Spleen (tissue), 11 donors: ENCODE results near the gene ABT1. TPM values are rescaled to one million over a fixed set of nuclear protein-coding genes. Genes with fewer than 3 reads are reported as not detected.

Experiments used
- DNase-seq: peaks from one replicate; pipeline ENCODE4 v3.0.0-alpha.2; 2020
- H3K27ac ChIP-seq, 8 donors: fragments of 200-600 bp; sonication (generic) in 7 of 8; 1 replicate in 4 of 8; 2 replicates in 4 of 8; pipeline versions ENCODE4 v1.5.0 to v1.8.0; 2016 to 2021; ENCODE audit warnings: inconsistent platforms in 4 of 8, mild to moderate bottlenecking in 4 of 8, moderate library complexity in 1 of 8
- H3K27me3 ChIP-seq, 7 donors: fragments of 200-600 bp; sonication (generic) in 6 of 7; replicated peaks in 1 of 7; 1 replicate in 4 of 7; 2 replicates in 3 of 7; pipeline versions ENCODE4 v1.5.0 to v1.8.0; 2016 to 2021; ENCODE audit warnings: inconsistent platforms in 3 of 7, mild to moderate bottlenecking in 1 of 7
- H3K36me3 ChIP-seq, 6 donors: fragments of 200-600 bp; sonication (generic) in 5 of 6; 1 replicate in 4 of 6; 2 replicates in 2 of 6; pipeline versions ENCODE4 v1.5.0 to v1.8.0; 2016 to 2021; ENCODE audit warnings: inconsistent platforms in 2 of 6
- H3K4me1 ChIP-seq, 6 donors: fragments of 200-600 bp; sonication (generic) in 5 of 6; 1 replicate in 3 of 6; 2 replicates in 3 of 6; pipeline versions ENCODE4 v1.5.0 to v1.8.0; 2016 to 2021; ENCODE audit warnings: inconsistent platforms in 3 of 6
- H3K4me3 ChIP-seq, 8 donors: fragments of 200-600 bp; sonication (generic) in 7 of 8; 1 replicate in 4 of 8; 2 replicates in 4 of 8; pipeline versions ENCODE4 v1.5.0 to v1.8.0; 2016 to 2021; ENCODE audit warnings: inconsistent platforms in 4 of 8, mild to moderate bottlenecking in 4 of 8, moderate library complexity in 2 of 8
- H3K9me3 ChIP-seq, 8 donors: fragments of 200-600 bp; sonication (generic) in 7 of 8; 1 replicate in 4 of 8; 2 replicates in 4 of 8; pipeline versions ENCODE4 v1.5.0 to v1.8.0; 2016 to 2021; ENCODE audit warnings: inconsistent platforms in 4 of 8
- POLR2A ChIP-seq, 3 donors: fragments of 450-650 bp; IDR thresholded peaks; one replicate each; pipeline ENCODE4 v1.5.1; 2017; ENCODE audit warnings: antibody characterized with exemption in 3 of 3, mild to moderate bottlenecking in 1 of 3
- POLR2AphosphoS5 ChIP-seq, 3 donors: sonication (generic); formaldehyde crosslinking; IDR thresholded peaks; one replicate each; pipeline ENCODE4 v1.5.1; 2017; ENCODE audit warnings: antibody characterized with exemption in 3 of 3
- WGBS, 5 donors: extraction: QIAGEN DNeasy Blood & Tissue Kit in 3 of 5; methylation state at CpG; one replicate each; pipeline versions ENCODE4 v1.1.5 to v1.1.7; 2013 to 2018; 5-methylcytosine and 5-hydroxymethylcytosine counted together
- intact Hi-C: fragments of 100-400 bp; cut with DNase I; formaldehyde crosslinking; loops from one replicate; pipeline ENCODE4 v1.15.0; 2023; ENCODE audit warnings: low total_unique reads
- polyA plus RNA-seq, 3 donors: library from polyadenylated mRNA; stranded (reverse); fragments of 200-250 nt; gene quantifications; one replicate each; pipeline ENCODE4 v1.2.1, GENCODE V29; 2013
- total RNA-seq, 7 donors: library from RNA; depleted of rRNA in 3 of 7; stranded (reverse); fragments of >200 nt in 3 of 7; fragmentation: NEBNext Ultra II Directional in 4 of 7; extraction: Animal tissue kit (Norgen Biotek cat#: 25700) in 4 of 7; gene quantifications; one replicate each; pipeline versions ENCODE4 v1.1.0 to v1.2.1, GENCODE V29; 2016 to 2021
- TF ChIP-seq, protein P1 (sequence below), 11 experiments: fragments of 200-600 bp in 7 of 11; fragments of 450-650 bp in 4 of 11; sonication (generic) in 4 of 11; IDR thresholded peaks in 8 of 11; conservative IDR thresholded peaks in 3 of 11; 1 replicate in 7 of 11; 2 replicates in 4 of 11; pipeline versions ENCODE4 v1.4.0 to v1.8.0; 2016 to 2021; ENCODE audit warnings: antibody characterized with exemption in 11 of 11, inconsistent platforms in 4 of 11, mild to moderate bottlenecking in 1 of 11
- donor health status: healthy with polysubstance abuse.
- donor health status: DM: no; HTN: no; CAD: no; lungs with moderate emphysema.
- donor health status: DM: no; HTN: no; CAD: no.
- donor health status: Bipolar disorder and iron deficiency.
- donor health status: healthy.
- donor health status: DM: no; HTN: no; CAD: no.
- donor health status: DM: yes; HTN: yes; CAD: no.

The ABT1 gene
- total and polyA plus RNA-seq, 10 donors = 14.9 to 26.2 (median 19.5) TPM

DNA sequence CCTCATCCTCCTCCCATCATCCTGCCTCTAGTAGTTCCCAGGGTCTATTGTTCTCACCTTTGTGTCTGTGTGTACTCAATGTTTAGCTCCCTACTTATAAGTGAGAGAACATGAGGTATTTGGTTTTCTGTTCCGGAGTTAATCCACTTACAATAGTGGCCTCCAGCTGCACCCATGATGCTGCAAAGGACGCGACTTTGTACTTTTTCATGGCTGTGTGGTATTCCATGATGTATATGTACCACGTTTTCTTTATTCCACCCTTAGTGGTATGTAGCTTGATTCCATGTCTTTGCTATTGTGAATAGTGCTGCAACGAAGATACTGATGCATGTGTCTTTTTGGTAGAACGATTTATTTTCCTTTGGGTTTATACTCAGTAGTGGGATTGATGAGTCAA is 18.5 kb upstream of the ABT1 start:
- WGBS, 5 donors = 86 to 92% (median 87%) methylated on average over 6 of the region's 6 CpGs
- Histone ChIP-seq H3K9me3 (peaks cover 5 to 22% (median 15%) of the 10 kb centered on the region in 8 donors), H3K4me1 (peaks cover 0 to 19% (median 7%) of the 10 kb centered on the region in 6 donors), H3K27me3 (peaks cover 0 to 39% (median 15%) of the 10 kb centered on the region in 7 donors), H3K4me3 (no peak overlapping the region), H3K27ac (no peak overlapping the region), H3K36me3 (no peaks in the 10 kb centered on the region)
- intact Hi-C loops = loop anchor here (10.0 kb wide), 1 partner anchor 233 kb away; no protein-coding TSS in a partner anchor
- TF ChIP-seq POLR2AphosphoS5 (IDR thresholded peaks at IDR 0.05) (no peak), POLR2A (IDR thresholded peaks at IDR 0.05) (no peak)
- TF ChIP-seq, protein P1, sequence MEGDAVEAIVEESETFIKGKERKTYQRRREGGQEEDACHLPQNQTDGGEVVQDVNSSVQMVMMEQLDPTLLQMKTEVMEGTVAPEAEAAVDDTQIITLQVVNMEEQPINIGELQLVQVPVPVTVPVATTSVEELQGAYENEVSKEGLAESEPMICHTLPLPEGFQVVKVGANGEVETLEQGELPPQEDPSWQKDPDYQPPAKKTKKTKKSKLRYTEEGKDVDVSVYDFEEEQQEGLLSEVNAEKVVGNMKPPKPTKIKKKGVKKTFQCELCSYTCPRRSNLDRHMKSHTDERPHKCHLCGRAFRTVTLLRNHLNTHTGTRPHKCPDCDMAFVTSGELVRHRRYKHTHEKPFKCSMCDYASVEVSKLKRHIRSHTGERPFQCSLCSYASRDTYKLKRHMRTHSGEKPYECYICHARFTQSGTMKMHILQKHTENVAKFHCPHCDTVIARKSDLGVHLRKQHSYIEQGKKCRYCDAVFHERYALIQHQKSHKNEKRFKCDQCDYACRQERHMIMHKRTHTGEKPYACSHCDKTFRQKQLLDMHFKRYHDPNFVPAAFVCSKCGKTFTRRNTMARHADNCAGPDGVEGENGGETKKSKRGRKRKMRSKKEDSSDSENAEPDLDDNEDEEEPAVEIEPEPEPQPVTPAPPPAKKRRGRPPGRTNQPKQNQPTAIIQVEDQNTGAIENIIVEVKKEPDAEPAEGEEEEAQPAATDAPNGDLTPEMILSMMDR (IDR thresholded peaks at IDR 0.05 in 8 of 11, conservative IDR thresholded peaks at IDR 0.05 in 3 of 11) = no peak
- no peak for DNase-seq

DNA sequence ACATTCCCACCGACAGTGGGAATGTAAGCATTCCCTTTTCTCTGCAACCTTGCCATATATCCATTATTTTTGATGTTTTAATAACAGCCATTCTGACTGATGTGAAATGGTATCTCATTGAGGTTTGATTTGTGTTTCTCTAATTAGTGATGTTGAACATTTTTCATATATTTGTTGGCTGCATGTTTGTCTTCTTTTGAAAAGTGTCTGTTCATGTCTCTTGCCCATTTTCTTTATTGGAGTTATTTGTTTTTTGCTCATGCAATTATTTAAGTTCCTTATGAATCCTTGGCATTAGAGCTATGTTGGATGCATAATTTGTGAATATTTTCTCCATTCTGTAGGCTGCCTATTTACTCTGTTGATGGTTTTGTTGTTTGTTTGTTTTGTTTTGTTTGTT is 18.0 kb upstream of the ABT1 start:
- intact Hi-C loops = loop anchor here (10.0 kb wide), 1 partner anchor 234 kb away; no protein-coding TSS in a partner anchor
- Histone ChIP-seq H3K4me3 (no peak overlapping the region), H3K36me3 (no peaks in the 10 kb centered on the region), H3K9me3 (peaks cover 5 to 22% (median 15%) of the 10 kb centered on the region in 8 donors), H3K27ac (no peak overlapping the region), H3K4me1 (peaks cover 0 to 19% (median 7%) of the 10 kb centered on the region in 6 donors), H3K27me3 (peaks cover 0 to 39% (median 15%) of the 10 kb centered on the region in 7 donors)
- 93 to 97% (median 97%) methylated on average over 1 of the region's 1 CpG for WGBS, 5 donors
- TF ChIP-seq POLR2AphosphoS5 (IDR thresholded peaks at IDR 0.05) = no peak
- TF ChIP-seq, protein P1 (IDR thresholded peaks at IDR 0.05 in 8 of 11, conservative IDR thresholded peaks at IDR 0.05 in 3 of 11) = no peak
- no peak for TF ChIP-seq POLR2A (IDR thresholded peaks at IDR 0.05)
- DNase-seq = no peak

DNA sequence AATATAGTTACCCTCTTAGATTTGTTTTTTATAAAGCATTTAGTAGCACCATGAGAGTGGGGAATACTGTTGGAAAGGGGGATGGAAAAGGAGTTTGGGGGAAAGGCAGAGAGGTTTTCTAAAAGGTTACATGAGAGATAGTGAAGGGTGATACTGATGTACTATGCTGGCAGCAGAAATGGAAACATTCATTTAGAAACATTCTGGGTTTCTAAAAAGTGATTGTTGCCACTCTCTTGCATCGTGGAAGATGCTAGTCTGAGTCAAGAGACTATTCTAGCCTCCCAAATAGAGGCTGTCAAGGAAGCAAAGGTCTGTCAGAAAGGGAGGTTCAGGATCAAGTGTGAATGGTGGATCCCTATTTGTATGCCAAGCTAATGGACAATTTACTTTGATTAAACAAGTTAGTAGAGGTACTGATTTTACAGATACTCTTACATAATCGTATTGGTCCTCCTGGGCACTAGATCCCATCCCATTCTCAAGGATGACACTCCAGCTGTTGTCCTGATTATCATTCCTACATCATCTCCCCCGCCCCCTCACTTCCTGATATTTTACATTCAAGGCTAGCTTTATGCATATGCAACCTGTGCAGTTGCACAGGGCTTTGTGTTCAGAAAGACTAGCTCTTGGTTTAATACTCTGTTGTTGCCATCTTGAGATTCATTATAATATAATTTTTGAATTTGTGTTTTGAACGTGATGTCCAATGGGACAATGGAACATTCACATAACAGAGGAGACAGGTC is 15.4 kb upstream of the ABT1 start:
- H3K36me3 ChIP-seq = no peaks in the 10 kb centered on the region
- TF ChIP-seq POLR2A (IDR thresholded peaks at IDR 0.05) (no peak), POLR2AphosphoS5 (IDR thresholded peaks at IDR 0.05) (no peak)
- TF ChIP-seq, protein P1 (IDR thresholded peaks at IDR 0.05 in 8 of 11, conservative IDR thresholded peaks at IDR 0.05 in 3 of 11) = no peak
- peaks cover 0 to 48% (median 27%) of the 10 kb centered on the region in 7 donors for H3K27me3 ChIP-seq
- no peak overlapping the region for H3K27ac ChIP-seq
- H3K4me1 ChIP-seq = peaks cover 0 to 16% (median 7%) of the 10 kb centered on the region in 6 donors
- DNase-seq = no peak
- no peak overlapping the region for H3K4me3 ChIP-seq
- intact Hi-C loops = no loop called here
- H3K9me3 ChIP-seq = peaks cover 5 to 22% (median 15%) of the 10 kb centered on the region in 8 donors
- WGBS, 5 donors = 53 to 68% (median 63%) methylated on average over 4 of the region's 4 CpGs

DNA sequence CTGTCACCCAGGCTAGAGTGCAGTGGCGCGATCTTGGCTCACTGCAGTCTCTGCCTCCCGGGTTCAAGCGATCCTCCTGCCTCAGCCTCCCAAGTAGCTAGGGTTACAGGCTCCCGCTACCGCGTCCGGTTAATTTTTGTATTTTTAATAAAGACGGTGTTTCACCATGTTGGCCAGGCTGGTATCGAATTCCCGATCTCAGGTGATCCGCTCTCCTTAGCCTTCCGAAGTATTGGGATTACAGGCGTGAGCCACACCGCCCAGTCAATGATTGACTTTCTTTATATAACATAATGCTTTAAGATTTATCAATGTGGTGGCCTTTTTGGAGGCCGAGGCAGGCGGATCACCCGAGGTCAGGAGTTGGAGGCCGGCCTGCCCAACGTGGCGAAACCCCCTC is 7.8 kb upstream of the ABT1 start:
- H3K4me1 ChIP-seq = no peaks in the 10 kb centered on the region
- H3K36me3 ChIP-seq = no peaks in the 10 kb centered on the region
- no peak overlapping the region for H3K4me3 ChIP-seq
- no peak overlapping the region for H3K27ac ChIP-seq
- intact Hi-C loops = no loop called here
- DNase-seq = no peak
- 92 to 95% (median 93%) methylated on average over 21 of the region's 21 CpGs for WGBS, 5 donors
- H3K9me3 ChIP-seq = no peaks in the 10 kb centered on the region
- H3K27me3 ChIP-seq = peaks cover 0 to 64% (median 30%) of the 10 kb centered on the region in 7 donors
- TF ChIP-seq POLR2A (IDR thresholded peaks at IDR 0.05) = no peak
- TF ChIP-seq, protein P1 (IDR thresholded peaks at IDR 0.05 in 8 of 11, conservative IDR thresholded peaks at IDR 0.05 in 3 of 11) = no peak
- no peak for TF ChIP-seq POLR2AphosphoS5 (IDR thresholded peaks at IDR 0.05)
